SK-N-SH (cell line): ENCODE data around the gene PDLIM4. TPM values are rescaled to one million over a fixed set of nuclear protein-coding genes. Genes with fewer than 3 reads are reported as not detected.

Source experiments
- CTCF ChIA-PET: fragments of 300-600, 350-600 bp; formaldehyde crosslinking; extraction: SDS; loops from one replicate; lab custom pipeline; 2021; lab: Yijun Ruan, JAX
- POLR2A ChIA-PET: fragments of 350-600 bp; sonication (Branson Sonifier 250); formaldehyde crosslinking; extraction: SDS; loops from one replicate; lab custom pipeline; 2020; ENCODE audit warnings: antibody characterized with exemption, inconsistent platforms; lab: Yijun Ruan, JAX
- DNase-seq: peaks from one replicate; pipeline ENCODE4 v3.0.0; 2012
- H2AFZ ChIP-seq: fragments of 200-600 bp; sonication (generic); 2 replicates; pipeline ENCODE4 v1.8.1; 2016; ENCODE audit warnings: antibody characterized with exemption, mild to moderate bottlenecking, low read depth
- H3F3A ChIP-seq: fragments of 200-600 bp; sonication (generic); replicated peaks from 2 replicates; pipeline ENCODE3; 2016; ENCODE audit warnings: antibody characterized with exemption, mild to moderate bottlenecking; ENCODE audit not compliant: insufficient read depth
- H3K27ac ChIP-seq, 2 experiments: fragments of 200-500 bp in 1 of 2; fragments of 200-600 bp in 1 of 2; sonication (Bioruptor generic) in 1 of 2; sonication (generic), shearing (Covaris generic) in 1 of 2; 2 replicates each; pipeline versions ENCODE4 v1.5.1 to v1.6.1; 2014 to 2016; ENCODE audit warnings: low read depth in 2 of 2, inconsistent platforms in 1 of 2, low read length in 1 of 2, mild to moderate bottlenecking in 1 of 2, mixed read lengths in 1 of 2
- H3K27me3 ChIP-seq: fragments of 200-600 bp; sonication (generic), shearing (Covaris generic); 2 replicates; pipeline ENCODE4 v1.6.1; 2016; ENCODE audit warnings: mixed run types; ENCODE audit not compliant: insufficient read depth
- H3K36me3 ChIP-seq, 2 experiments: fragments of 200-500 bp in 1 of 2; fragments of 200-600 bp in 1 of 2; sonication (Bioruptor generic) in 1 of 2; sonication (generic) in 1 of 2; replicated peaks in 1 of 2; 2 replicates each; pipeline versions ENCODE3 to v1.5.1; 2014 to 2016; ENCODE audit warnings: low read length in 1 of 2, mild to moderate bottlenecking in 1 of 2; ENCODE audit not compliant: insufficient read depth in 2 of 2, control insufficient read depth in 1 of 2
- H3K4me1 ChIP-seq, 2 experiments: fragments of 200-500 bp in 1 of 2; fragments of 200-600 bp in 1 of 2; sonication (Bioruptor generic) in 1 of 2; sonication (generic), shearing (Covaris generic) in 1 of 2; 2 replicates each; pipeline versions ENCODE4 v1.5.1 to v1.6.1; 2014 to 2016; ENCODE audit warnings: low read depth in 1 of 2, low read length in 1 of 2, mixed run types in 1 of 2; ENCODE audit not compliant: insufficient read depth in 2 of 2, control insufficient read depth in 1 of 2
- H3K4me2 ChIP-seq: fragments of 200-600 bp; sonication (generic), shearing (Covaris generic); 2 replicates; pipeline ENCODE4 v1.6.1; 2017; ENCODE audit warnings: mixed run types
- H3K4me3 ChIP-seq, 2 experiments: fragments of 200-500 bp in 1 of 2; fragments of 200-600 bp in 1 of 2; sonication (Bioruptor generic) in 1 of 2; sonication (generic), shearing (Covaris generic) in 1 of 2; 2 replicates each; pipeline versions ENCODE4 v1.5.1 to v1.8.1; 2014 to 2016; ENCODE audit warnings: low read depth in 2 of 2, inconsistent platforms in 1 of 2, low read length in 1 of 2, mild to moderate bottlenecking in 1 of 2, mixed read lengths in 1 of 2, moderate library complexity in 1 of 2
- H3K79me2 ChIP-seq: fragments of 200-600 bp; sonication (generic); 2 replicates; pipeline ENCODE4 v1.8.1; 2017; ENCODE audit warnings: mild to moderate bottlenecking; ENCODE audit not compliant: insufficient read depth
- H3K9ac ChIP-seq: fragments of 200-600 bp; sonication (generic); 2 replicates; pipeline ENCODE4 v1.6.1; 2017; ENCODE audit warnings: mixed run types
- H3K9me2 ChIP-seq: fragments of 200-600 bp; sonication (generic); 2 replicates; pipeline ENCODE4 v1.6.1; 2017; ENCODE audit warnings: mixed run types
- H3K9me3 ChIP-seq: fragments of 200-600 bp; sonication (generic); 2 replicates; pipeline ENCODE4 v1.6.1; 2017; ENCODE audit warnings: mixed run types, mild to moderate bottlenecking, moderate library complexity
- H4K20me1 ChIP-seq: fragments of 200-600 bp; sonication (generic); 2 replicates; pipeline ENCODE4 v1.6.1; 2017; ENCODE audit warnings: mild to moderate bottlenecking, mixed run types; ENCODE audit not compliant: insufficient read depth
- CTCF ChIP-seq: fragments of 200-600 bp; sonication (generic); IDR thresholded peaks from 2 replicates; pipeline ENCODE4 v1.6.1; 2017; ENCODE audit warnings: antibody characterized with exemption, mild to moderate bottlenecking, moderate library complexity
- FOXJ3 ChIP-seq: sonication (generic); formaldehyde crosslinking; IDR thresholded peaks from 2 replicates; pipeline ENCODE4 v1.5.1; 2020; ENCODE audit warnings: mild to moderate bottlenecking, missing genetic modification reagents
- GABPA ChIP-seq: IDR thresholded peaks from 2 replicates; pipeline ENCODE4 v1.4.0; 2012; ENCODE audit warnings: low read depth, mild to moderate bottlenecking
- IRF3 ChIP-seq: fragments of 150-350 bp; IDR thresholded peaks from 2 replicates; pipeline ENCODE4 v1.6.1; 2016; ENCODE audit warnings: mild to moderate bottlenecking, low read depth, low read length
- MEF2A ChIP-seq: IDR thresholded peaks from 2 replicates; pipeline ENCODE4 v1.4.0; 2012; ENCODE audit warnings: low read depth, borderline replicate concordance
- NRF1 ChIP-seq: IDR thresholded peaks from 2 replicates; pipeline ENCODE4 v1.6.1; 2012; ENCODE audit warnings: low read depth, mild to moderate bottlenecking, low read length
- POLR2AphosphoS5 ChIP-seq: IDR thresholded peaks from 2 replicates; pipeline ENCODE4 v1.6.1; 2012; ENCODE audit warnings: low read depth, low read length
- SMC3 ChIP-seq: IDR thresholded peaks from 2 replicates; pipeline ENCODE4 v1.6.1; 2012; ENCODE audit warnings: low read depth, low read length, improper control_type of control experiment
- USF2 ChIP-seq: fragments of 150-350 bp; IDR thresholded peaks from 2 replicates; pipeline ENCODE4 v1.6.1; 2017; ENCODE audit warnings: antibody characterized with exemption, low read length, low read depth, borderline replicate concordance
- YY1 ChIP-seq: IDR thresholded peaks from 2 replicates; pipeline ENCODE4 v1.4.0; 2012; ENCODE audit warnings: low read depth, mild to moderate bottlenecking
- WGBS: methylation state at CpG from one replicate; pipeline ENCODE4 v1.1.6; 2017; ENCODE audit warnings: low lambda C conversion rate; 5-methylcytosine and 5-hydroxymethylcytosine counted together
- polyA plus RNA-seq, 3 experiments: library from polyadenylated mRNA; depleted of rRNA; stranded (reverse); fragments of >200 nt; gene quantifications; 2 replicates each; pipeline ENCODE4 v1.2.3, GENCODE V29; 2012

The PDLIM4 gene
- polyA plus RNA-seq, 1 of the 3 experiments (the other 2 are of a cell fraction): 57.1 TPM

DNA sequence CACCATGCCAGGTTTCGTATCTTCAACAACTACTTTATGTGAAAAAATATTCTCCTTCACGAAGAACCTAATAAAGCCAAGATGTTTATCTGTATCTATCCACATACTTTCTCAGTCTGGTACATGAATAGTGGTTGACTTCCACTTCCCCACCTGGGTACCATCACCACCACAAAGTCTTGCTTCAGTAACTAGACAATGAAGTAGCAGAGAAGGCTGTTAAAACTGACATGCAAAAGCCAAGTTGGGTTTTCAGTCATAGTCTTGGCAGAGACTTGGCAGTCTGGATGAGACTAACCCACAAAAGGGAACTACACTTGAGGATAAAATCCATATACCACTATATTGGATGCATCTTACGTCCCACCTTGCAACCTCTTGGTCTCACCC is 34.9 kb upstream of the PDLIM4 start:
- ChIA-PET POLR2A (no interaction called here), CTCF (interaction anchor here (1.0 to 2.7 kb wide), 2 partner anchors 32 to 45 kb away, joined by 4 to 8 read pairs; no protein-coding TSS in a partner anchor)
- Histone ChIP-seq H3K27ac (no peak overlapping the region), H3K4me2 (no peak overlapping the region), H3K36me3 (no peaks in the 10 kb centered on the region), H2AFZ (no peak overlapping the region), H3K4me3 (no peak overlapping the region), H3K9ac (no peak overlapping the region), H3K9me2 (no peaks in the 10 kb centered on the region), H3K9me3 (no peaks in the 10 kb centered on the region), H3K27me3 (no peaks in the 10 kb centered on the region), H4K20me1 (peaks cover 4% of the 10 kb centered on the region), H3K79me2 (peaks cover 64% of the 10 kb centered on the region), H3F3A (peaks cover 7% of the 10 kb centered on the region), H3K4me1 (peaks cover 33% of the 10 kb centered on the region in 2 experiments; a peak in 3 of 4 replicates)
- TF ChIP-seq POLR2AphosphoS5 (no peak), CTCF (no peak), SMC3 (no peak), GABPA (no peak), FOXJ3 (CRISPR knock-in tag) (no peak), YY1 (no peak)
- 96% methylated on average over 3 of the region's 3 CpGs for WGBS
- DNase-seq: no peak

DNA sequence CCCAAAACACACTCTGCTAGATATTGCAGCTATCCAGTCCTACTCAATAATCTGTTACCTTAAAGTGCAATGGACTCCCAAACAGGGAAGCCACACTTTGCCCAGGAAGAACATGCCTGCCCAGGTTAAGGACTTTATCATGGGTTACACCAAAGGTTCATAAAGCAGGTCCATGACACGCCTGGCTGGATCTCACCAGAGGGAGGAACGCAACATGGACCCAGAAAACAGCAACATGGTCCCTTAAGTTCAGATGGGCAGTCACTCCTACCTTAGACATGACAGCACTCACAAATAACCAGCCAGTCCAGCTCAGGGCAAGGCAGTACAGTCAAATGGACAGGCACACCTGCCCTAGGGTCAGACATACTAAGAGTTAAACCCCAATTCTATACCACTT is 33.6 kb upstream of the PDLIM4 start:
- 100% methylated on average over 1 of the region's 2 CpGs for WGBS
- H3K27ac ChIP-seq: no peak overlapping the region
- POLR2A ChIA-PET: no interaction called here
- H3K36me3 ChIP-seq: no peaks in the 10 kb centered on the region
- H3K4me2 ChIP-seq: no peak overlapping the region
- H3K4me1 ChIP-seq: peaks cover 33 to 37% of the 10 kb centered on the region in 2 experiments; a peak in 3 of 4 replicates
- H3K79me2 ChIP-seq: peaks cover 64% of the 10 kb centered on the region
- H4K20me1 ChIP-seq: peaks cover 4% of the 10 kb centered on the region
- DNase-seq: no peak
- CTCF ChIA-PET: interaction anchor here (0.7 to 7.4 kb wide), 3 partner anchors 14 to 194 kb away, joined by 3 to 50 read pairs (median 8); no protein-coding TSS in a partner anchor
- H3K9me3 ChIP-seq: no peaks in the 10 kb centered on the region
- no peak overlapping the region for H3K4me3 ChIP-seq
- H3F3A ChIP-seq: peaks cover 7% of the 10 kb centered on the region
- no peaks in the 10 kb centered on the region for H3K9me2 ChIP-seq
- no peak overlapping the region for H2AFZ ChIP-seq
- H3K27me3 ChIP-seq: no peaks in the 10 kb centered on the region
- TF ChIP-seq POLR2AphosphoS5: no peak
- no peak for TF ChIP-seq NRF1
- TF ChIP-seq MEF2A: no peak
- TF ChIP-seq IRF3: no peak
- TF ChIP-seq USF2: no peak
- H3K9ac ChIP-seq: no peak overlapping the region
